ENCODE data around the gene MYOCD.
A peak's percentile ranks its signal among the peaks of the same experiment; 100 is the strongest.

MYOCD gene

DNA sequence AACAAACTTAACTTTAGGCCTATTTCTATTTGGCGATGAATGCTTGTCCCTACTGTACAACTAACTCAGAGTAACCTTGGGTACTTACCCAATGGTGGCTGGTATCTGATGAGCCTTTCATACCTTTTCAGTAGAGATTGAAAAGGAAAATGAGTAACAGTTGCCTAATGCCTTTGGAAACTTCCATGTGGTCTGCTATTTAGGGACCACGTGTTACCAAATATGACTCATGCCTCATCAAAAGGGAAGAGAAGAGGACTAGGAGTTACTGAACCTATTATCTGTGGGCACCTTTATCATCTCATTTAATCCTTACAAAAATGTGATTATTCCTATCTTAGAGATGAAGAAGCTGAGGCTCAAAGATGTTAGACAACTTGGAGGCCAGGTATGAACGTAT is 8.1 kb downstream of the MYOCD start:
- no peak overlapping the region for H3K4me3 ChIP-seq (replicated peaks; ENCODE audit: low read depth, low read length)
- peak; percentile 10 for DNase-seq (ENCODE audit: low read depth)
- TF ChIP-seq, protein P1, sequence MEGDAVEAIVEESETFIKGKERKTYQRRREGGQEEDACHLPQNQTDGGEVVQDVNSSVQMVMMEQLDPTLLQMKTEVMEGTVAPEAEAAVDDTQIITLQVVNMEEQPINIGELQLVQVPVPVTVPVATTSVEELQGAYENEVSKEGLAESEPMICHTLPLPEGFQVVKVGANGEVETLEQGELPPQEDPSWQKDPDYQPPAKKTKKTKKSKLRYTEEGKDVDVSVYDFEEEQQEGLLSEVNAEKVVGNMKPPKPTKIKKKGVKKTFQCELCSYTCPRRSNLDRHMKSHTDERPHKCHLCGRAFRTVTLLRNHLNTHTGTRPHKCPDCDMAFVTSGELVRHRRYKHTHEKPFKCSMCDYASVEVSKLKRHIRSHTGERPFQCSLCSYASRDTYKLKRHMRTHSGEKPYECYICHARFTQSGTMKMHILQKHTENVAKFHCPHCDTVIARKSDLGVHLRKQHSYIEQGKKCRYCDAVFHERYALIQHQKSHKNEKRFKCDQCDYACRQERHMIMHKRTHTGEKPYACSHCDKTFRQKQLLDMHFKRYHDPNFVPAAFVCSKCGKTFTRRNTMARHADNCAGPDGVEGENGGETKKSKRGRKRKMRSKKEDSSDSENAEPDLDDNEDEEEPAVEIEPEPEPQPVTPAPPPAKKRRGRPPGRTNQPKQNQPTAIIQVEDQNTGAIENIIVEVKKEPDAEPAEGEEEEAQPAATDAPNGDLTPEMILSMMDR (IDR thresholded peaks at IDR 0.05; ENCODE audit: low read length, missing control alignments) = no peak

DNA sequence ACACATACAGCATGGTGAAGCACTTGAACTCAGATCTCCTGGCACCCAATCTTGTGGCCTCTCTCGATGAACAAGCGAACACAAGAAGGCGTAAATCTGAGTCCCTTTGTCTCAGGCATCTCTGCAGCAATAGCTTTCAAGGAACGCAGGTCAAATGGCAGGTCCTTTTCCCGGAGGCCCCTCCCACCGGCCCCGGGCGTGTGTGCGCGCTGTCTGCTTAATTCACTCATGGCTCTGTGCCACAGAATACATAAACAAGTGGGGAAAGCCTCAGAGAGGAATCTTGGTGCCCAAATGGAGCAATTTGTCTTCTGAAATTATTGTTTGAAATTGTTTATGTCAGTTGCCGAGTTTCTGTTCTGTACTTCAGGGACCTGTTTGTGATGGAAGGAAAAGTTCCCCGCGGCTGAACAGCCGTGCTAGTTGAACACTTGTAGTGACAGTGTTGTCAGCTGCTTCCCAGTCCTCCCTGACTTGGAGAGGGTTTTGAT is 14.8 kb downstream of the MYOCD start:
- no peak overlapping the region for H3K4me3 ChIP-seq (replicated peaks; ENCODE audit: low read depth, low read length)
- DNase-seq (ENCODE audit: low read depth) = no peak
- TF ChIP-seq, protein P1 (IDR thresholded peaks at IDR 0.05; ENCODE audit: low read length, missing control alignments) = no peak

DNA sequence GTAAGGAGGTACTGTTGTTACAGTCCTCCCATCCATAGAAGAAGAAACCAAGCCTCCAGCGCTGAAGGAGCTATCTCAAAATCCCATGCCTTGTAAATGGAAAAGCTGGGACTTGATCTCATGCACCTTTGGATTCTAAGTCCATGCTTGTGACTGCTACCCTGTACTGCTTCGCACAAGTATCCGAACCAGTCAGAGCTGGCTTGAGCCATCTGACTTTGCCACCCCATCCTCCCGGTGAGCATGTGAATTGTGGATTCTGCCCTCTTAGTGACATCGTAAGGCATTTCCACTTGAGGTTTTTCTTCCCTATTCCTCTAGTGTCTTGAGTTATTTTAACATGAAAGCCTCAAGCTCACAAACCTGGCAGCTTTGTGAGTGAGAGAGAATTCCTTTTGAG is 15.3 kb downstream of the MYOCD start:
- DNase-seq (ENCODE audit: low read depth) = no peak
- TF ChIP-seq, protein P1 (IDR thresholded peaks at IDR 0.05; ENCODE audit: low read length, missing control alignments) = no peak
- H3K4me3 ChIP-seq (replicated peaks; ENCODE audit: low read depth, low read length) = no peak overlapping the region

DNA sequence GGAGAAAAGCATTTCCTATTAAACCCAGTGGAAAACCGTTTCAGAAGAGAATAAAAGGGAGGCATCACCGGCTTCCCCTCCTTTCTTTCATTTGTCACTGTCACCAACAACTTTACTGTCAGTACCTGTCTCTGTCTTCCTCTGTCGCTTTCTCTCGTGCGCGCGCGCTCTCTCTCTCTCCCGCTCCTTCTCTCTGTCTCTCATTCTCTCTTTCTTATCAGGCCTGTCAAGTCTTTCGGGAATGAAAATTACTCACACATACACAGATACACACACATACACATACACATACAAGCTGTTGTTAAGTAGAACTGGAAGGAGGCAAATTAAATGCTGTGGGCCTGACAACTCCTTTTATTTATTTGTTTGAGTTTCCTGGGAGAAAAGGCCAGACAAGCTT is 17.6 kb downstream of the MYOCD start:
- DNase-seq (ENCODE audit: low read depth) = no peak
- no peak overlapping the region for H3K4me3 ChIP-seq (replicated peaks; ENCODE audit: low read depth, low read length)
- TF ChIP-seq, protein P1 (IDR thresholded peaks at IDR 0.05; ENCODE audit: low read length, missing control alignments) = no peak

DNA sequence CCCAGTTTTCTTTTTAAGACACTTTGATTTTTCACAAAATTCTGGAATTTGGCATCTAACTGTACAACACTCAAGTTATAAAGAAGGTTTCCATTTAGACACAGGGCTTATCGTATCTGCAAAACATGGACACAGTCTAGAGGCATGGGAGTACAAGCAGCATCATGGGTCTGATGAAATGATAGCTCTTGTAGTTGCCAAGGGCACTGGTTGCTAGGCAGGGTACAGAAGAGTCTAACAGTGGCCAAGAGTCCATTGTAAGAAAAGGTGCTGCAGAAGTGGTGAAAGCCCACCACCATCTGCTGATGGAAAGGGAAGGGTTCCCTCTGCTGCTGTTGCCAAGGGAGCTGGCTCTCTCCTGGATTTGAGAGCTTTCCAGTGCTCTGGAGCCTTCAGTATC is 20.8 kb downstream of the MYOCD start:
- no peak overlapping the region for H3K4me3 ChIP-seq (replicated peaks; ENCODE audit: low read depth, low read length)
- no peak for DNase-seq (ENCODE audit: low read depth)
- TF ChIP-seq, protein P1 (IDR thresholded peaks at IDR 0.05; ENCODE audit: low read length, missing control alignments) = no peak

DNA sequence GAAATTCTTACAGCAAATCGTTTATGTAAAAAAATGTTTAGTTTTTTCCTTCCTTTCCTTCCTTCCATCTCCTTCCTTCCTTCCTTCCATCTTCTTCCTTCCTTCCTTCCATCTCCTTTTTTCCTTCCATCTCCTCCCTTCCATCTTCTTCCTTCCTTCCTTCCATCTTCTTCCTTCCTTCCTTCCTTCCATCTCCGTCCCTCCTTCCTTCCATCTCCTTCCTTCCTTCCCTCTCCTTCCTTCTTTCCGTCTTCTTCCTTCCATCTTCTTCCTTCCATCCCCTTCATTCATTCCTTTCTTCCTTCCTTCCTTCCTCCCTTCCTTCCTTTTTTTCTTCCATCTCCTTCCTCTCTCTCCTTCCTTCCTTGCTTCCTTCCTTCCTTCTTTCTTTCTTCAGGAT is 22.7 kb downstream of the MYOCD start:
- no peak overlapping the region for H3K4me3 ChIP-seq (replicated peaks; ENCODE audit: low read depth, low read length)
- TF ChIP-seq, protein P1 (IDR thresholded peaks at IDR 0.05; ENCODE audit: low read length, missing control alignments) = no peak
- no peak for DNase-seq (ENCODE audit: low read depth)

DNA sequence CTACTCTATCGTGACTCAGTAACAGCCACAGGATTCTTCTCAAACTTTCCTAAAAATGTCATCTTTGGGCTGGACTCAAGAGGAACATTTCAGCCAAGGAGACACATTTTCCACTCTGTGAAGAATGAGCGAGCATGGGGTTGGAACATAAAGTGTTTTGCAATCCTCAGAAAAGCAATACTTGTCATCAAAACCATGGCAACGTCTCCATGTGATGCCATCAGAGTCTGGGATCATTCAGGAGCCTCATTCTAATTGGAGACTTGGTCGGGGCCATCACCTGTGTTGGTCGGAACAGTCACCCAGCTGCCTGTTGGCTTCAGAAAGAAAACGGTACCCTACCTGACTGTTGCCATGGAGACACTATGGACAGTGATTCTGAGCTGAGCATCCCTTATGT is 25.5 kb downstream of the MYOCD start:
- TF ChIP-seq, protein P1 (IDR thresholded peaks at IDR 0.05; ENCODE audit: low read length, missing control alignments) = no peak
- no peak overlapping the region for H3K4me3 ChIP-seq (replicated peaks; ENCODE audit: low read depth, low read length)
- DNase-seq (ENCODE audit: low read depth) = peak; percentile 8

All from fibroblast of pulmonary artery (primary cell).